Superior temporal gyrus (tissue), 1 donor: ENCODE results near the gene KRT82.
"Not testable (repeated sequence)": the region's sequence is repeated elsewhere in the genome, so short reads cannot be mapped to it uniquely, and the experiment has no call there.

Experiments
- DNase-seq: peaks from one replicate; pipeline ENCODE4 v3.0.0-alpha.2; 2016; ENCODE audit errors: extremely low spot score

KRT82 gene

DNA sequence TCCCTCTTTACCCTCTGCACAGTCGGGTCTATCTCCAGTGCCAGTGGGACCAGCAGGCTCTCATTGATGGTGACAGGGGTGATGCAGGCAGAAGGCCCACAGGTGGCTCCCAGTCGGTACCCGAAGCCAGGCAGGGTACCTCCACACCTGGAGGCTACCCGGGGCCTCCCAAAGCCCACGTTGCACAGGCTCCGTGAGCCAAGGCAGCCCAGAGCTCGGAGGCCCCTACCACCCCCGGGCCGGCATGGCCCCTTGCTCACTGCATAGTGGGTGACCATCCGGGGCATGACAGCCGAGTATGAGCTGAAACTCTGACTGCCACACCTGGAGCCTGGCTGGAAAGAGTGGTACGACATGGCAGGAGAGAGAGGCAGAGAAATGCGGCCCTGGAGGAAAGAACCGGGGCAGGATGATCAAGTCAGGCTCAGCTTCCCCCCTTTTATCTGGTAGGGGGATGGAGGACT is at the start of gene KRT82:
Gene KRT82, minus strand, starts transcription at position 414 of the 464 bp plus-strand sequence. Its CDS starts 58 bp downstream, at position 356.
- DNase-seq, result no peak

GRCh38 chr12:52455821-52456220 is 49.7 kb upstream of the KRT82 start:
- DNase-seq, result no peak

DNA sequence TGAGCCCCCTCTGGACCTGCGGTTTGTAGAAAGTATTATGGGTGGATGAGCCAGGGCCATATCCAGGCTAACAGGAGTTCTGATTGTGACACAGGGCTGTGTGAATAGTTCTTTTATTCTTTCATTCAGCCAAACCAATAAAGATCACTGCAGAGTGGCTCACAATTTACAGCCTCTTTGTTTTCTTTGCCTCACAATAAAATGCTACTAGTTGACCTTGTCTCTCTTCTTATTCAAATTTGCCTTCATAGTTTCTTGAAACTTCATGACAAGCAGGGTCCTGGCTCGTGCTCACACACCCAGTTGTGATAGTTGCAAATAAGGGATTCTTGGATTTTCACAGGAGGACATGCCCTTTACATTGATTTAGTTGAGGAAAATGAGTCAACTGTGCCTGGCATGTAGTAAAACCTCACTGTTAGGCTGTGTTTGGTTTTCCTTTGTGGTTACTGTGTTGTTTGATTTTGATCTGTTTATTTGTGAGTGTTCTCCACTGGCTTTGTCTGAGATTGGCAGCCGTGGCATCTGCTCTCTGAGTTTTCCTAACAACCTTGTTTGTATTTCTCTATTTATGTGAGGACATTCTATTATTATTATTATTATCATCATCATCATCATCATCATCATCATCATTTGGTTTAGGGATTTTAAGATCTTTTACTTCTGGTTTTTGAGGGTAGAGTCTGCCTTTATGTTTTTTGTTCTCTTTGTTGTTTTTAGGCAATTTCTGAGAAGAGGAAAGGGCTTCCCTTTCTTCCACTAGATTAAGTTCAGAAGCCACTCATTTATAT is 48.5 kb upstream of the KRT82 start:
- DNase-seq, result peak; percentile 56

DNA sequence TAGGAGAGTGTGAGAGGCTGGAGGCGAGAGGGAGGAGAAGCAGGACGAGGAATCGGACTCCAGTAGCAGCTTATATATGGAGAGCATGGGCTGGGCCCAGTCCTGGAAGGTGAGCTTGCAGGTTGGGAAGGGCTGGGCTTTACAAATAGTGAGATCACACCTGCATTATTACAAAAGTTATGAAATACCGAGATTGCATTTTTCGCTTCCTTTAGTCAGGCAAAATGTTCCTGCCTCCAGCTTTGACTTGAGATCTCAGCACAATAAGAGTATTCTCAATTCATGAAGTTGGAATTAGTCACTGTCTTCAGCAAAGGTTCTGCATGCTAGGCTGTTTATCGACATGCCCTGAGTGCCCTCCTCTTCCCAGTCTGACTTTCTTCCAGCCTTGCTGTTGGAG is 46.0 kb upstream of the KRT82 start, which contains the start of gene KRT6B:
Gene KRT6B, minus strand, starts transcription at position 46 of the 400 bp plus-strand sequence. CDS start 68 bp downstream, outside the sequence.
- no peak for DNase-seq

DNA sequence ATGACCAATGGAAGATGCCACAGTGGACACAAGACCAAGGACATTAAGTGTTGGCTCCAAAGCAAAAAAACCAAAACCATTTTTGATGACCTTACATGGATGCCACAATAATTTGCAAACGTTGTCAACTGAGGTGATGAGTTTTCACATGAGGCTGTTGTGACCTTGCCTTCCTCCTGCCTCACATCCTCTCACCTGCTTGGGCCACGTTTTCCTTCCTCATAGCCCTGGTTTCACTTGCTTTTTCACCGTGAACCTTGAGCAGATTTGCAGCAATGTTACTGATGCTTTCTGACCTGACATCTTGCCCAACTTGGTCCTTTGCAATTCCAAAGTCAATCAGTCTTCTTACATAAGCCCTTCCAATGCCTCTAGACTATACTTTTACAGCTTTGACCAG is 42.1 kb upstream of the KRT82 start:
- no peak for DNase-seq

- DNase-seq, result not testable (repeated sequence)
These were observed 41.1 kb upstream of the KRT82 start for GRCh38 chr12:52447196-52447595.

GRCh38 chr12:52446367-52447045 is 40.4 kb upstream of the KRT82 start:
- DNase-seq, result no peak

DNA sequence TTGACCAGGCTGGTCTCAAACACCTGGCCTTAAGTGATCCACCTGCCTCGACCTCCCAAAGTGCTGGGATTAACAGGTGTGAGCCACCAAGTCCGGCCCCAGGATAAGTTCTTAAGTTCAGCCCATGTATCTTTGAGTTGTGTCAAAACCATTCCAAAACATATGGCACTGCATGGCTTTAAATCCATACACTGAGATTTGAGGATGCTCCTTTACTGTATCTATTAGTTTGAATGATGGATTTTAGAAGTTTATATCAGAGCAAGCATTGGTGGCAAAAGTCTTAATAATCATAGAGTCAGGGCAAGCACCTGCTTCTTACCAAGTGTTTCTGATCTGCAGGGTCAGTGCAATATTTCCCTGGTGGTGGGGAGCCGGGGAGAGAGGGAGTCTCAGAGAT is 39.7 kb upstream of the KRT82 start:
- no peak for DNase-seq

- DNase-seq, result no peak
These were observed 38.8 kb upstream of the KRT82 start for GRCh38 chr12:52444647-52445595.

GRCh38 chr12:52443966-52444365 is 37.8 kb upstream of the KRT82 start:
- DNase-seq, result no peak

DNA sequence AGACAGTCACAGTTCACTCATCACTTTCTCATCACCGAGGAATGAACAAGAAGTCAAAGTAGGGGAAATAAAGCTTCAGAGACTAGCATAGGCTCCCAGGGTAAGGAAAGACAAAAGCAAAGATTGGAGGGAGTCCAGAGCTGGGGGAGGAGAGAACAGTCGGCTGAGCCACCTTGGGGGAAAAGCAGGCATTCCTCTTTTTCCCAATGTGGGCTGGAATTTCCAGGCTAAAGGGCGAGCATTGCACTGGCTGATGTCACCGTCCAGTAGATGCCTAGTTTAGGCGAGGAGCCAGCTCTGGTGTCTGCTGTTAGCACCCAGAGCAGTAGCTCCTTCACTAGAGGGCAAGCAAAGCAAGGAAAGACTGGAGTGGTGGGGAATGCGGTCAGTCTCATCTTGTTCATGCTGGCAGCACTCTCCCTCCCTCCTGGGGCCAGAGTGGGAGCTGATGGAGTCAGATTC is 36.5 kb upstream of the KRT82 start:
- no peak for DNase-seq

DNA sequence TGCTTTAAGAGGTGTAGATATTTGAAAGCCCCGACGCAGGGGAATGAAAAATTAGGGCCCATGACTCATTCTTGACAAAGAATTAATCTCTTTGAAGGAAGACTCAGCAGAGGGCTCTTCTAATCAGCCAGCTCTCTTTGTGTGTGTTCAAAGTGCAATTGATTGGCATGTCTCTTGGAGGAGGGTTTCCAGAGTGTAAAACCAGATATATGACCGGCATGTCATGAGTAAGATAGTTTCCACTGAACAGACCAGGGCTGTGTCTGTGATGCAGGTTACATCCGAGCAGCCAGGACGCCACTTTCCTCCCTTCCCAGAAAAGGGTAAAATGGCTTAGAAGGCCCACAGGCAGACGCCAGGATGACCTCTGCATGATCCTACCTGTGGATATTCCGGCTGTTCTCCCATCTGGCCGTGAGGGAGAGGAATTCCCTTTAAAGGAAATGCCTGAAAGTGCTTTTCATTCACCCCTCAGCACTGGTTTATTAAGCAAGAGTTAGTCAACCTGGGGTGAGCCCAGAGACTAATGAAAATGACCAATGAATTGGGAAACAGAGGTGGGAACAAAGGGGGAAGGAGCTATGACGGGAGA is 35.3 kb upstream of the KRT82 start:
- no peak for DNase-seq

DNA sequence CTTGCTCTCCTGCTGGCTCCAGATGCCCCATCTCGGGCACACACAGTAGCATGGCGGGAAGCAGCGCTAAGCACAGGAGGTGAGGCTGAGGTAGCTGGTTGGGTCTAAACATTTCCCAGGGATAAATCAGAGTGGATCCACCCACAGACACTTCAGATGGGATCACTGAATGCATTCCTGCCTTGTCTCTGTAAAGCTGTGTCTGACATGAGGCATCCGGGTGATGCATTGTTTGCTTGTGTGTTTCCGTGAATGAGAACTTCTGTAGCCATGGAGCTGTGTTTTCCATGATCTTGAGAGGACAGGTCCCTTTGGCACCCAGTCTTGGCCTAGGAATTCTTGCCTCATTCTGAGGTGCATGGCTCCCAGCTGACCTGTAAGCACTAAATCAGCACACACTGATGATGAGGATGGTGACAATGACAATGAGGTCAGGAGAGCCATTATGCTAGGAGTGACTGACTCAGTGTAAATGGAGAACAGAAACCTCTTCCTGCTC is 34.7 kb upstream of the KRT82 start:
- DNase-seq, result no peak

DNA sequence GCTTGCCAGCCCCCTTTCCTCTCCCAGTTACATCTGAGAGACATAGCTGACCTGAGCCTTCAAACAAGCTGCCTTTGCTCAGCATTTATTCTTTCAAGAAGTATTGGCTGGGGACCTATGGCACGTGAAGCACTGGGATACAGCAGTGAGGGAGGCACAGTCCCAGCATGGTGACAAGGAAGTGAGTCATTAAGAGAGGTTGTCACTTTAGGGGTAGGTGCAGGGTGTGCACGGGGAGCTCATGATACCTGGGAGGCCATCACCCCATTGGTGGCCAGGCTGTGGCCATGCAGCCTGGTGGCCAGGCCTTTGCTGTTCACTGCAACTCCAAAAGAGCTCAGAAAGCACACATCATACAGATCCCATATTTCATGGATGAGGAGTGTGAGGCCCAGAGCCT is 33.7 kb upstream of the KRT82 start:
- DNase-seq, result no peak

DNA sequence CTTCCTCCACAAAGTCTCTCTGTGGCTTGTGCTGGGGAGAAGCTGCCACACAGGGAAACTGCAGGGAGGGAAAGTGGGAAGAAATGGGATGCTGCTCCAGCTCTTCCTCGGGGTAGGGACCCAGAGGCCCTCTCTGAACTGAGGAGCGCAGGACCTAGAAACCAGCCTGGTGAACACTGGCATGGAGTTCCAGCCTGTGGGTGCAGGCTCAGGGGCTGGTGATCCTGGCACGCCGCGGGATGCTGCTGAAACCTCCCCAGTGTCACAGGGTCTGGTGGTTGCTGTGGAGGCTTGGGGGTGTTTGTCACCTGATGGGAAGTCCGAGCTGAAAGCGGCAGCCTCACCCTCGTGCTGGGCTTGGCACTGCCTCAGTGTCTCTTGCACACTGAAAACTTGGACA is 33.3 kb upstream of the KRT82 start:
- no peak for DNase-seq

- DNase-seq, result no peak
These were observed 32.5 kb upstream of the KRT82 start for GRCh38 chr12:52438305-52439301.

- no peak for DNase-seq
These were observed 31.4 kb upstream of the KRT82 start for GRCh38 chr12:52437508-52437907.

DNA sequence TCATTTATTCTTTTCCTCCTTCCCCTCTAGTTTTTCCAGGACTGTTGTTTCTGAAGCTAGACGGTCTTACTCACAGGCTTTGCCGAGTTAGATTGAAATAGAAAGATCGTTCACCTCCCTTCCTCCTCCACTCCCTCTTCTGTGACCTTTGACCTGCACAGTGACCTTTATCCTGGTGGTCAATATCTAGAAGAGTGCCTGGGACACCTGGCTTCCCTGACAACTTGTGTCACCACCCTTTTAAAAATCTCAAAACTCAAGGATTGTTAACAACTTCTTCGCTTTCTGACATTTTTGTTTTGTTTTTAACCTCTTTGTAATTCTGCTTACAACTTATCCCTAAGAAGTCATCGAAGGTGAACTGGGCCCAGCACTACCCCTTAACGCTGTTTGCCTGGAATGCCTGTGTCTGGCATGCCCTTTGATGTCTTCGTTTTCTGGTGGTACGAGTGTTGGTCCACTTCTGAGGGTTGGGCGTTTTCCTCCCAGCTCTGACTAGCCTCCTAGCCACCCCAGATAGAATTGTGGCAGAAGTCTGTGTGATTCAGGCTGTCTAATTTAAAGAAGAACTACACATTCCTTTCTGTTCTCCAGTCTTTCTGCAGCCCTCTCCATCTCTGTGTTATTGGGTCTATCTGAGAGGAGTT is 30.8 kb upstream of the KRT82 start:
- no peak for DNase-seq
